A673 (cell line): ENCODE results near the gene CHIT1. TPM values are rescaled to one million over a fixed set of nuclear protein-coding genes. Genes with fewer than 3 reads are reported as not detected.

Source experiments
- BruUV-seq: library from RNA; stranded (reverse); fragments of 400-500 nt; replicated peaks from 2 replicates; lab custom pipeline; 2021; lab: Mats Ljungman, UMichigan
- CTCF ChIA-PET: fragments of 300-600 bp; sonication (Branson Sonifier 250); formaldehyde crosslinking; loops from one replicate; lab custom pipeline; 2022; ENCODE audit warnings: antibody characterized with exemption; lab: Charles Lee
- POLR2A ChIA-PET: fragments of 300-600 bp; sonication (Branson Sonifier 250); formaldehyde crosslinking; loops from one replicate; lab custom pipeline; 2022; ENCODE audit warnings: antibody characterized with exemption; ENCODE audit not compliant: low non-redundant PET; lab: Charles Lee
- DNase-seq: peaks from one replicate; pipeline ENCODE4 v3.0.0-alpha.2; 2015; ENCODE audit warnings: low spot score
- H3K27ac ChIP-seq: fragments of 200-600 bp; sonication (generic); 2 replicates; pipeline ENCODE4 v1.5.1; 2016; ENCODE audit warnings: mixed run types, low read depth, mild to moderate bottlenecking, mixed read lengths, antibody characterized with exemption, low read length; ENCODE audit not compliant: poor library complexity, severe bottlenecking
- H3K27me3 ChIP-seq: fragments of 200-600 bp; sonication (generic); replicated peaks from 2 replicates; pipeline ENCODE4 v1.6.1; 2017; ENCODE audit warnings: mixed run types, low read depth, mild to moderate bottlenecking, mixed read lengths, antibody characterized with exemption, low read length; ENCODE audit not compliant: insufficient read depth, poor library complexity
- H3K36me3 ChIP-seq: fragments of 200-600 bp; sonication (generic); 2 replicates; pipeline ENCODE4 v1.6.1; 2016; ENCODE audit warnings: mixed run types, mild to moderate bottlenecking, mixed read lengths, antibody characterized with exemption, low read length; ENCODE audit not compliant: insufficient read depth, poor library complexity, severe bottlenecking
- H3K4me1 ChIP-seq: fragments of 200-600 bp; sonication (generic); 2 replicates; pipeline ENCODE4 v1.6.1; 2017; ENCODE audit warnings: mixed run types, mild to moderate bottlenecking, mixed read lengths, antibody characterized with exemption, low read length; ENCODE audit not compliant: insufficient read depth, poor library complexity, severe bottlenecking
- H3K4me3 ChIP-seq: fragments of 200-600 bp; sonication (generic); 2 replicates; pipeline ENCODE4 v1.5.1; 2016; ENCODE audit warnings: low read depth, mixed run types, mild to moderate bottlenecking, mixed read lengths, low read length; ENCODE audit not compliant: poor library complexity, severe bottlenecking
- H3K9me3 ChIP-seq: fragments of 200-600 bp; sonication (generic); 2 replicates; pipeline ENCODE4 v1.6.1; 2016; ENCODE audit warnings: mixed run types, low read depth, mild to moderate bottlenecking, mixed read lengths, antibody characterized with exemption, low read length; ENCODE audit not compliant: poor library complexity, severe bottlenecking
- CTCF ChIP-seq: fragments of 300-800, 200-600 bp; sonication (generic); conservative IDR thresholded peaks from 2 replicates; pipeline ENCODE4 v1.5.1; 2017; ENCODE audit warnings: low read depth, mild to moderate bottlenecking, antibody characterized with exemption, low read length, moderate library complexity, mixed read lengths
- EZH2 ChIP-seq: fragments of 200-600 bp; sonication (generic); IDR thresholded peaks from 2 replicates; pipeline ENCODE4 v1.6.1; 2017; ENCODE audit warnings: borderline replicate concordance, low read depth, mild to moderate bottlenecking, mixed read lengths, antibody characterized with exemption, low read length; ENCODE audit not compliant: poor library complexity, severe bottlenecking
- intact Hi-C: fragments of 100-400 bp; cut with micrococcal nuclease; formaldehyde crosslinking; loops from one replicate; pipeline ENCODE4 v1.10.0; 2022; ENCODE audit not compliant: unreplicated experiment
- total RNA-seq: library from RNA; stranded (reverse); gene quantifications from 2 replicates; pipeline ENCODE4 v1.2.3, GENCODE V29; 2021

CHIT1 gene
- total RNA-seq, 1 experiment from 2014 or later: not detected

DNA sequence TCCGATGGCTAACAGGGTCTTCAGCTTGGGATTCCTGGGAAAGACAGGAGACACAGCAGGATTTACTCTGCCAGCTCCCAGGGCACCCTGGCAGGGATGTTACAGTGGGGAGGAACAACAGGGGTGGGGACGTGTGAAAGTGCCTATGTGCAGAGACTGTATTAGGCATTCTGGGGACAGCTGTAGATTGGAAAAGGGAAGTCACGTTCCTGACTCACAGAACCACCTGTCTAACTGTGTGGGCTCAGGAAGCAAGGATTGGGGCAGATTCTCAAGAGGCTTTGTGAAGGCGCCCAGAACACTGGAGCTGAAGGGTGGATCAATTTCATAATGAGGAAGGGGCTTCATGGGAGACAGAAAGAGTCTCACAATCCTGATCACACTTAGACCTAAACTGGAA lies 4.4 kb downstream of the CHIT1 start:
- intact Hi-C loops: no loop called here
- POLR2A ChIA-PET: no interaction called here
- H3K27ac ChIP-seq: no peak overlapping the region
- no peaks in the 10 kb centered on the region for H3K4me1 ChIP-seq
- no peak for DNase-seq
- CTCF ChIA-PET: no interaction called here
- H3K9me3 ChIP-seq: no peaks in the 10 kb centered on the region
- no peaks in the 10 kb centered on the region for H3K36me3 ChIP-seq
- H3K4me3 ChIP-seq: no peak overlapping the region
- no TSS peak for BruUV-seq
- TF ChIP-seq EZH2: no peak
- TF ChIP-seq CTCF: no peak
- peaks cover 7% of the 10 kb centered on the region for H3K27me3 ChIP-seq

DNA sequence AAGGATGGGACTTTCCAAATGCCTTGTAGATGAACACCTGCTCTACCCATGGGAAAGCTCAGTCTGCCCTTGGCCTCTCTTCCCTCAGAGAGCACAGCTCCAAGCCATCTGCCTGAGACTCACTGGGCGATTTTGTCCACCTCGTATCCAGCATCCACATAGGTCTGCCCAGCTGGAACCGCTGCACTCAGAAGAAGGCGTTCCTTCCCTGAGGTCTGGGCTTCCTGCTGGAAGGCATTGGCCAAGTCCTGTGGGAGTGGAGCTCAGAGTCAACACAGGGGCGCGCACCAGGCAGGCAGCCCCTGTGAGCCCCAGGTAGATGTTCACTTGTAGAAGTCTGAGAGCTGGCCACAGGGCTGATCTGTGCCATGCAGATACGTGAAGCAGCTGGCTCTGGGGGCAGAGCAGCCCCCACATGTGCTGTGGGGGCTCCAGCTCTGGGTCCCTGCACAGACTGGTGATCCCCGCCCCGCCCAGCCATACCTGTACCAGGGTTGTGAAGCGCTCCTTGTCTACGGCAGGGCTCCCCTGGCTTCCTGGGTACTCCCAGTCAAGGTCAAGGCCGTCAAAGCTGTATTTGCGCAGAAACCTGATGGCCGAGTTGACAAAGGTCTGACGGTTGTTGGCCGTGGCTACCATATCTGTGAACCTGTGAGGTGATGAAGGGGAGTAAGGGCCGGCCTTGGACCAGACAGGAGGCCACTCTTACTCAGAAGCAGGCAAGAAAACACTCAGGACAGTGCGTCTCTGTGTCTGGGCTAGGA lies 6.3 kb downstream of the CHIT1 start:
- Histone ChIP-seq H3K9me3 (no peaks in the 10 kb centered on the region), H3K36me3 (no peaks in the 10 kb centered on the region), H3K27ac (no peak overlapping the region), H3K4me1 (no peaks in the 10 kb centered on the region), H3K4me3 (no peak overlapping the region), H3K27me3 (peaks cover 7% of the 10 kb centered on the region)
- TF ChIP-seq CTCF (no peak), EZH2 (no peak)
- no peak for DNase-seq
- POLR2A ChIA-PET: no interaction called here
- CTCF ChIA-PET: interaction anchor here (0.5 kb wide), 1 partner anchor 167 kb away, joined by 4 read pairs; no protein-coding TSS in a partner anchor
- no TSS peak for BruUV-seq
- intact Hi-C loops: no loop called here

DNA sequence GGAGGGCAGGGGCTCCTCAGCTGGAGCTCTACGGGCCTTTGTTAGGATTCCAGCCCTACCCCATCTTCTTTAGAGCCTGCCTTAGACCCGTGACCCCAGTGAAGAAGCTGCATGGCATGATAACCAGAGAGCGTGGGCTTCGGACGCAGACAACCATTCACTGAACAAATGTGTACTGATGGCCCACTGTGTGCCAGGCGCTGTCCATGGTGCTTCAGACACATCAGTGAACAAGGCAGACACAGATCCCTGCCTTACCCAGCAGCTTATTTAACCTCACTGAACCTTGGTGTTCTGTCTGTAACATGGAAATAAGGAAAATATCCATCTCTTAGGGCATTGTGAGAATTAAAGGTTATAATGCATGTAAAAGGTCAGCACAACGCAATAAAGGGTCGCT lies 9.5 kb downstream of the CHIT1 start:
- Histone ChIP-seq H3K4me1 (no peaks in the 10 kb centered on the region), H3K27me3 (peaks cover 7% of the 10 kb centered on the region), H3K9me3 (no peaks in the 10 kb centered on the region), H3K4me3 (no peak overlapping the region), H3K36me3 (no peaks in the 10 kb centered on the region), H3K27ac (no peak overlapping the region)
- DNase-seq: no peak
- ChIA-PET POLR2A (no interaction called here), CTCF (no interaction called here)
- TF ChIP-seq EZH2 (no peak), CTCF (no peak)
- intact Hi-C loops: no loop called here
- no TSS peak for BruUV-seq
